ENCODE results near the gene AKR1D1. TPM values are rescaled to one million over a fixed set of nuclear protein-coding genes. Genes with fewer than 3 reads are reported as not detected.

The AKR1D1 gene
- not detected for total RNA-seq
- long read RNA-seq, result 0 reads

- Histone ChIP-seq H3K9me3 (no peaks in the 10 kb centered on the region), H3K27ac (no peak within 1 kb of the TSS), H3K4me1 (no peaks in the 10 kb centered on the region), H3K27me3 (no peaks in the 10 kb centered on the region), H3K36me3 (no peaks in the 10 kb centered on the region), H3K4me3 (no peak within 1 kb of the TSS)
- intact Hi-C loops (cut with DNase I), result no loop called here
- DNase-seq (no peak), ATAC-seq (no peak)
- TF ChIP-seq CTCF (IDR thresholded peaks at IDR 0.05), result no peak
Measured at GRCh38 chr7:138076196-138076595, at the start of gene AKR1D1. AKR1D1 (plus strand) TSS chr7:138076459; CDS start chr7:138076519, 60 bp downstream.

- TF ChIP-seq CTCF (IDR thresholded peaks at IDR 0.05), result no peak
- ATAC-seq (no peak), DNase-seq (no peak)
- intact Hi-C loops (cut with DNase I), result no loop called here
- Histone ChIP-seq H3K4me1 (no peaks in the 10 kb centered on the region), H3K4me3 (no peak overlapping the region), H3K9me3 (no peaks in the 10 kb centered on the region), H3K27me3 (no peaks in the 10 kb centered on the region), H3K27ac (no peak overlapping the region), H3K36me3 (no peaks in the 10 kb centered on the region)
Measured at GRCh38 chr7:138027100-138027499, 49.2 kb upstream of the AKR1D1 start.

- no peaks in the 10 kb centered on the region for H3K4me1 ChIP-seq
- H3K27me3 ChIP-seq, result no peaks in the 10 kb centered on the region
- no peaks in the 10 kb centered on the region for H3K9me3 ChIP-seq
- no peak for DNase-seq
- ATAC-seq, result no peak
- H3K27ac ChIP-seq, result no peak overlapping the region
- intact Hi-C loops (cut with DNase I), result no loop called here
- H3K36me3 ChIP-seq, result no peaks in the 10 kb centered on the region
- no peak overlapping the region for H3K4me3 ChIP-seq
- no peak for TF ChIP-seq CTCF (IDR thresholded peaks at IDR 0.05)
Measured at GRCh38 chr7:138029126-138029525, 47.1 kb upstream of the AKR1D1 start.

- no peak overlapping the region for H3K27ac ChIP-seq
- TF ChIP-seq CTCF (IDR thresholded peaks at IDR 0.05), result no peak
Measured at GRCh38 chr7:138029941-138030340, 46.3 kb upstream of the AKR1D1 start.

GRCh38 chr7:138030679-138031351 lies 45.4 kb upstream of the AKR1D1 start:
- no peaks in the 10 kb centered on the region for H3K27me3 ChIP-seq
- no peak overlapping the region for H3K27ac ChIP-seq
- no peaks in the 10 kb centered on the region for H3K36me3 ChIP-seq
- H3K4me3 ChIP-seq, result no peak overlapping the region
- H3K9me3 ChIP-seq, result no peaks in the 10 kb centered on the region
- ATAC-seq (no peak), DNase-seq (no peak)
- intact Hi-C loops (cut with DNase I), result no loop called here
- H3K4me1 ChIP-seq, result no peaks in the 10 kb centered on the region
- no peak for TF ChIP-seq CTCF (IDR thresholded peaks at IDR 0.05)

More at GRCh38 chr7:138029941-138030340, 46.3 kb upstream of the AKR1D1 start:
- intact Hi-C loops (cut with DNase I), result no loop called here
- no peaks in the 10 kb centered on the region for H3K4me1 ChIP-seq
- ATAC-seq (no peak), DNase-seq (no peak)
- no peak overlapping the region for H3K4me3 ChIP-seq
- no peaks in the 10 kb centered on the region for H3K36me3 ChIP-seq
- H3K9me3 ChIP-seq, result no peaks in the 10 kb centered on the region
- no peaks in the 10 kb centered on the region for H3K27me3 ChIP-seq

- intact Hi-C loops (cut with DNase I), result no loop called here
- H3K27ac ChIP-seq, result no peak overlapping the region
- no peak for TF ChIP-seq CTCF (IDR thresholded peaks at IDR 0.05)
- DNase-seq (no peak), ATAC-seq (no peak)
- H3K4me1 ChIP-seq, result no peaks in the 10 kb centered on the region
- no peaks in the 10 kb centered on the region for H3K27me3 ChIP-seq
- no peaks in the 10 kb centered on the region for H3K36me3 ChIP-seq
- no peaks in the 10 kb centered on the region for H3K9me3 ChIP-seq
- no peak overlapping the region for H3K4me3 ChIP-seq
Measured at GRCh38 chr7:138032186-138032585, 44.1 kb upstream of the AKR1D1 start.
